Activated CD8-positive, alpha-beta memory T cell treated with anti-CD3 and anti-CD28 coated beads, Interleukin-2, amount 50 U/mL, for 24 hours (primary cell): ENCODE results near the gene UACA.

Experiments
- DNase-seq: peaks from one replicate; pipeline ENCODE4 v3.0.0-alpha.2; 2020; ENCODE audit errors: extremely low read depth

The UACA gene

GRCh38 chr15:70712271-70712670, 51.1 kb downstream of the UACA start:
- no peak for DNase-seq

GRCh38 chr15:70710714-70711113, 52.6 kb downstream of the UACA start:
- DNase-seq: no peak

GRCh38 chr15:70708839-70709238, 54.5 kb downstream of the UACA start:
- DNase-seq: no peak

- no peak for DNase-seq
Measured at GRCh38 chr15:70707686-70708300, 55.6 kb downstream of the UACA start.

- no peak for DNase-seq
Measured at GRCh38 chr15:70704731-70705130, 58.6 kb downstream of the UACA start.

- no peak for DNase-seq
Measured at GRCh38 chr15:70704166-70704565, 59.2 kb downstream of the UACA start.

- no peak for DNase-seq
Measured at GRCh38 chr15:70703096-70703878, 60.1 kb downstream of the UACA start.

- DNase-seq: no peak
Measured at GRCh38 chr15:70702584-70702983, 60.8 kb downstream of the UACA start.

- DNase-seq: no peak
Measured at GRCh38 chr15:70701891-70702568, 61.3 kb downstream of the UACA start.

GRCh38 chr15:70701171-70701570, 62.2 kb downstream of the UACA start:
- no peak for DNase-seq

- DNase-seq: no peak
Measured at GRCh38 chr15:70699890-70700289, 63.5 kb downstream of the UACA start.

GRCh38 chr15:70698836-70699390, 64.4 kb downstream of the UACA start:
- no peak for DNase-seq

- DNase-seq: no peak
Measured at GRCh38 chr15:70698426-70698825, 64.9 kb downstream of the UACA start.

GRCh38 chr15:70690491-70691276, 72.7 kb downstream of the UACA start:
- DNase-seq: no peak

- no peak for DNase-seq
Measured at GRCh38 chr15:70690021-70690420, 73.3 kb downstream of the UACA start.

GRCh38 chr15:70687482-70687881, 75.9 kb downstream of the UACA start:
- no peak for DNase-seq

- DNase-seq: no peak
Measured at GRCh38 chr15:70680817-70681216, 82.5 kb downstream of the UACA start.

GRCh38 chr15:70679919-70680231, 83.5 kb downstream of the UACA start:
- DNase-seq: no peak

- no peak for DNase-seq
Measured at GRCh38 chr15:70672081-70672480, 91.3 kb downstream of the UACA start.

GRCh38 chr15:70670680-70671079, 92.7 kb downstream of the UACA start:
- DNase-seq: no peak

GRCh38 chr15:70669966-70670658, 93.2 kb downstream of the UACA start:
- DNase-seq: no peak
